Measurements from ENCODE around the gene ATP9A.
"Not testable (repeated sequence)": the region's sequence is repeated elsewhere in the genome, so short reads cannot be mapped to it uniquely, and the experiment has no call there.

The ATP9A gene

GRCh38 chr20:51729771-51730170 is 38.4 kb downstream of the ATP9A start:
- DNase-seq (ENCODE audit: low read depth, low spot score): no peak

- no peak for DNase-seq (ENCODE audit: low read depth, low spot score)
Measured at GRCh38 chr20:51728737-51729136, 39.5 kb downstream of the ATP9A start.

- no peak for DNase-seq (ENCODE audit: low read depth, low spot score)
Measured at GRCh38 chr20:51727872-51728271, 40.3 kb downstream of the ATP9A start.

DNA sequence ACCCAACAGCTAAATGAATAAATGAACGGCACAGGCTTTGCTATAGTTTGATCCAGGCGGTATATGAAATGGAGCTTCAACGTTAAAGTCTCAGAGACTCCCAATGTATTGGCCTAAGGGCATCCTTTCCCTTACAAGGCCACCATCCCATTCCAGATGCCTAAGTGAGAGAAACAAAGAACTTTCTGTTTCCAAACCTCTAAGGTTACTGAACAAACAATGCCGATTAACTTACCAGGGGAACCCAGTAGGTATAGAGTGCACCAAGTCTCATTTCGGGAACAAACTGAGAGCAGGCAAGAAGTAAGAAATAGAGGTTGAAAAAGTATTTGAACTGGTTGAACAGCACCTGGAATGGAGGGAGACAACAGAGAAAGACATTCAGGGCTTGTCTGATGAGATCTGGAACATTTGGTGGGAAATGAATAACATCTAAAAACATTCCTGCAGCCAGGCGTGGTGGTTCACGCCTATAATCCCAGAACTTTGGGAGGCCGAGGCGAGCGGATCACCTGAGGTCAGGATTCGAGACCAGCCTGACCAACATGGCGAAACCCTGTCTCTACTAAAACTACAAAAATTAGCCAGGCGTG is 42.5 kb downstream of the ATP9A start:
- no peak for DNase-seq (ENCODE audit: low read depth, low spot score)

- DNase-seq (ENCODE audit: low read depth, low spot score): not testable (repeated sequence)
Measured at GRCh38 chr20:51723026-51723425, 45.2 kb downstream of the ATP9A start.

GRCh38 chr20:51722246-51722645 is 45.9 kb downstream of the ATP9A start:
- DNase-seq (ENCODE audit: low read depth, low spot score): not testable (repeated sequence)

- DNase-seq (ENCODE audit: low read depth, low spot score): no peak
Measured at GRCh38 chr20:51720854-51721253, 47.3 kb downstream of the ATP9A start.

DNA sequence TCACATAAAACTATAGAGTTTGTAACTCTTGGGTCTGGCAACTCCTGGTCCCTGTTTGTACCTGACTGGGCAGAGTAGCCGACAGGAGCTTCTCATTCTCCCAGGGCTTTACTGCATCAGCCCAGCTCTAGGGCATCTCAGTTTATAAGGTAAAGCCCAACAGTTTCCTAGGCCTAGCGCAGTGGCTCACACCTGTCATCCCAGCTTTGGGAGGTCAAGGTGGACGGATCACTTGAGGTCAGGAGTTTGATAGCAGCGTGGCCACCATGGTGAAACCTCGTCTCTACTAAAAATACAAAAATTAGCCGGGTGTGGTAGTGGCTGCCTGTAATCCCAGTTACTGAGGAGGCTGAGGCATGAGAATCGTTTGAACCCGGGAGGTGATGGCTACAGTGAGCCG is 47.8 kb downstream of the ATP9A start:
- no peak for DNase-seq (ENCODE audit: low read depth, low spot score)

DNA sequence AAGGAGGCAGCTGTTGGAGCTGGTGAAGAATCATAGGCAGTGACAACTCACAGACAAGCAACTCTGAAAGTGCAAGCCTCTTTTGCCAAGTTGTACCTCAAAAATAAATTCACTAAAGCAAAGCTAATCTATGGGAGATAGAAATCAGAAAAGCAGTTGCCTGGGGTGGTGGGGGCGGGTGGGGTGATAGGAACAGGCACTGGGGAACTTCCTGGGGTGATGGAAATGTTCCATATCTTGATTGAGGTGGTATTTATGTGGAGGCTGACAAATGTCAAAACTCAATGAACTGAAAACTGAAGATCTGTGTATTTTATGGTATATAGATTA is 52.4 kb downstream of the ATP9A start:
- no peak for DNase-seq (ENCODE audit: low read depth, low spot score)

DNA sequence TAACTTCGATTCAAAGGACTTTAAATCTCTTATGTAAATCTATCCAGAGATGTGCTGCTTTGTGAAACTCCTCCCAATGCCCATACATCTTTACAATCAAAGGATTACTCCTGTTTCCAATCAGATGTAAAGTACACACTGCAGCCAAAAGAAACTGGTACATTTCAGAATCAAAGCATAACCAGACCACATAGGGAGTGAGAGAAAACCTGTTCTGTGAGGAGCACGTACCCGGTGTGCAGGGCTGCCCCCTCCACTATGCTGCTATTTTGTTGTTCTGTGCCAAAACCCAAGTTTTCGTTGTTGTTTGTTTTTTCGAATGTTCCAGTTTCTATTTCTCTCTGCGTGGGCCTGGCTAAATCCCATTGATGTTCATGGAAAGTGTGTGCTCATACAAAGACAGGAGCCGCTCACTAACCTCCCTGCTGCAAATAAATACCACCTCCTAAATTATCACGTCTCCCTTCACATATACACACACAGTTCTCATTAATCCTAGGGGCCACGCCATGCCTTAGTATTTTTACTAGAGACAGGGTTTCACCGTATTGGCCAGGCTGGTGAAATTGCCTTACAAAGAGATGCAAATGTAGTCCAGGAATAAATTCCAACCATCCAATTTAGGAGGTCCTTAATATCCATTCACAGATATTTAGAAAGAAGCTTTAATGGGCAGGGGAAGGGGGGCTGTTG is 52.9 kb downstream of the ATP9A start:
- no peak for DNase-seq (ENCODE audit: low read depth, low spot score)

- no peak for DNase-seq (ENCODE audit: low read depth, low spot score)
Measured at GRCh38 chr20:51713213-51713598, 55.0 kb downstream of the ATP9A start.

DNA sequence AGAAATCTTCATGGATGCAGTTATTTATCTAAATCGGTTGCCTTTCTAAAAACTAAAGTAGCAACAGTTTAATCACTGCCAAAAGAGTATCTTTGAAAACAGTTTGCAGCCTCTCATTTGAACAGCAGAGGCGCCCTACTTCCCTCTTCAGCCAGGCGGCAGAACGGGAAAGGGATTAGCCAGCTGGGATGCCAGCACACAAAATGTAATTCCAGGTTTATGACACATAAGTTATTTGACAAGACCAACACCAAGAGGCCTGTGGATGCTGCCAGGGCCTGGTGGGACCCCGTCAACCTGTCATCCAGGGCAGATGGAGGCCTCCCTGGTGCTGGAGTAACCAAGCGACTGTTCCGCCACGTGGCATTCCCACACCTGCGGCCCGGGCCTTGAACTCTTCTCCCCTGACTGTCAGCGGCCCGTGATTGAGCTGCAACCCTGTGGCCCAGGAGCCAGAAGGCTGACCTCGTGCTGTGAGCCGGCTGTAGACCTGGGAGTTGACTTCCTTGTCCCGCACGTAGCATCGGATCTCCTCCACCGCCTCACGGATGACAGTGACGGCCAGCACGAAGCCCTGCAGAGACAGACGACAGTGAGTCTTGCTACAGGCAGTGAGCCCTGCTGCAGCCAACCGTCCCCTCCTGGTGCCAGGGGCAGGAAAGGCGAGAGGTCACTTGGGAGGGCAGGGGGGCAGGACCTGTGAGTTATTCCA is 55.5 kb downstream of the ATP9A start:
- DNase-seq (ENCODE audit: low read depth, low spot score): no peak

- DNase-seq (ENCODE audit: low read depth, low spot score): no peak
Measured at GRCh38 chr20:51711426-51711825, 56.8 kb downstream of the ATP9A start.

GRCh38 chr20:51710361-51710894 is 57.8 kb downstream of the ATP9A start:
- no peak for DNase-seq (ENCODE audit: low read depth, low spot score)

DNA sequence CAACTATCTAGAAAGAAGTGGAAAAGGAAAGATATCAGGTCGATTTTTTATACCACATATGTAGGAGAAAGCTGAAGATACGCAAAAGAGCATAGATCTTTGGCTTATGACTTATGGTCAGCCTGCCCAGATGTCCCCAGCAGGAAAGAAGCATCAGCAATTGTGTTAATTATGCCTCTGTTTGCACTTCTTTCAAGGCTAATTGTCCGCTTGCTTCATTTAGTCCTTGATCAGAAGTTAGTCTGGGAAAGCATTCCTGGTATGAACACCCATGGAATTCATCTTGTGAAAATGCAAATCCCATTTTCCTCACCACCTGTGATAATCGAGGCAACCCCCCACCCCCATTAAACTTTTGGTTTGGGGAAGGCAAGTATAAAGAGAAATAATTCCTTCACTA is 62.8 kb downstream of the ATP9A start:
- no peak for DNase-seq (ENCODE audit: low read depth, low spot score)

DNA sequence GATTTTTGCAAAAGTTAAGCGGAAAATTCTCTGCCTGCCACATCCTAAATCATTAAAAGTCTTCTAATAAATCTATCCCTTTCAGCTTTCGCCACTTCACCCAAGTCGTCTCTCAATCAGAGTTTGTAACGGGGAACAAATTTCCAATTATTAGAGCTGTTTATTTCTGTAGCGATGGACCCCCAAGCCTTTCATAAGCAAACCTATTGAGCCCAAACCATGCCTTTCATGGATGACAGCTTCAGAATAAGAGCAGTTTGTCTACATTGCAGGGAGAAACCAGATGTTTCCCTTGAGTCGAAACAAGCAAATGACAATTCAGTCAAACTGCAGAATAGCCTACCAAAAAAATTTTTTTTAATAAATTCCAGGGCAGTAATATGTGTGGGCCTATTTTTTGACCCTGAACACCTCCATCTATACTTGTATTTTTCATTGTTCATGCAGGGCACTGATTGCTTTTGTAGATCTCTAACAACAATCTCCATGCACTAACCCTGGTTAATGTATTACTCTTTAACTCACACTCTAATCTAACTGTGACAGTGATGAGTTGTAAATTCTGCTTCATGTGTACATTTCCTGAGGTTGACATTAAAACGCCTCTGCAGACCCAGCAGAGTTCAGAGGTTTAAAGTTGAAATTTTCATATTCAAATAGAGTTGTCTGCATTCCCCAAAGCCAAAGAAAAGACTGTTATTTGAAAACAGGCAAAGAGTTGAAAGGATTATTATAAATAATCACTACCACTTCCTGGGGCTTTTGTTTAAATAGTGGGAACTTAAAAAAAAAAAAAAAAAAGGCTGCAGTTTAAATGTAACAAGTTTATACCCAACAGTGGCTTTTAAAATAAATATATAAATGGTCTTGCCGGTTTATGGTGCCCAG is 64.5 kb downstream of the ATP9A start:
- no peak for DNase-seq (ENCODE audit: low read depth, low spot score)

DNA sequence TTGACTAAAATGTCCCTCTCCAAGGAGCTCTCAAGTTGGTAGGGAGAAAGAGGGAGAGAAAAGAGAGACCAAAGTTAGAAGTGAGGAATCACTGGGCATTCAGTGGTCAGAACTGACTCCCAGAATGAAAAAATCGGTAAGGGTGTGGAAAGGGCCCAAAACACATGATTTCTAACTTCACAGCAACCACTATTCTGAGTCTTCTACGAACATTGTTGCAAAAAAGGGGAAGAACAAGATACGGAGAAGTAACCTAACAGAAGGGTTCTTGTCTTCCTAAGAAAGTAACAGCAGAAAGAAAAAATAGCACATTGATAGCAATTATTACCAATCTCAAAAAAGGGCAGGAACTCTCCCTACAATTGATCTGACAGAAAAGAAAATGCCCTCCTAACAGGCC is 65.6 kb downstream of the ATP9A start:
- DNase-seq (ENCODE audit: low read depth, low spot score): no peak

- no peak for DNase-seq (ENCODE audit: low read depth, low spot score)
Measured at GRCh38 chr20:51700809-51701285, 67.3 kb downstream of the ATP9A start.

DNA sequence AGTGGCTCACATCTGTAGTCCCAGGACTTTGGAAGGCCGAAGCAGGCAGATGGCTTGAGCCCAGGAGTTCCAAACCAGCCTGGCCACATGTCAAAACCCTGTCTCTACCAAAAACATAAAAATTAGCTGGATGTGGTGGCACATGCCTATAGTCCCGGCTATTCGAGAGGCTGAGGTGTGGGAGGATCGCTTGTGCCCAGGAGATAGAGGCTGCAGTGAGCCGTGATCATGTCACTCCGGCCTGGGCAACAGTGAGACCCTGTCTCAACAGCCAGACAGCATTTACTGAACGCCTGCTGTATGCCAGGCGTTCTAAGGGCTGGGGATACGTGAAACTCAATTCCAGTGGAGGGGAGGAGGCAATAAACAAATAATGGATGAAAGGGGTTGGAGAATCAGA is 69.9 kb downstream of the ATP9A start:
- no peak for DNase-seq (ENCODE audit: low read depth, low spot score)

DNA sequence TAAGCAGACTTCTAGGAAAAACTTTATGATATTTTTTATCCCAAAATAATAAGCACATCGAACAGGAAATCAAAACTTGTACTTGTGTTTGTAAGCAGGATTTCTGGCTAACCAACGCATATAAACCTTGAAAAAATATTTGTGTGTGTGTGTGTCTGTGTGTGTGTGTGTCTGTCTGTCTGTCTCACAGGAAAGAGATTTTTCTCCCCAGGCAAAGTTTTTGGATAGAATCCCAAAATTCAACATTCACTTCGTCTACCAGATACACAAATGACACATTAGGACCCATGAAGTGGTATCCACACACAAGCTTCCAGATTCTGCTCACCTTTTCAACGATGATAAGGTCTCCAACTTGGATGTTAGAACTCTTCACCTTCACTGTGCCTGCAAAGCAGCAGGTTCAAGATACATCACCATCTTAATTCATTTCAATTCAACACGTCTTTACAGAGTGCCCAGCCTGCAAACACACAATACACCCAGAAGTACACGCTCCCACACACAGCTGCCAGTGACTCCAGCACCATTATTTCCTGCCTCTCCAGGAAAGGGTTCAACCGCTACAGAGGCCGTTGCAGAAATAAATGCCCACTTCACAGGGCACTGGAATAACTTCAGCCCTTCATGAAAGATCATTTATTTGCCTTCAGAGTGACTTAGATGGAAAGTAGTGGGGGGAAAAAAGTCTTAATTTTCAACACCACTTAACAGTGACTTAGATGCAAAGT is 70.9 kb downstream of the ATP9A start:
- DNase-seq (ENCODE audit: low read depth, low spot score): no peak
